Gastroesophageal sphincter (tissue), 4 donors: Measurements from ENCODE around the gene NUCB1. TPM values are rescaled to one million over a fixed set of nuclear protein-coding genes. Genes with fewer than 3 reads are reported as not detected.
A peak's percentile ranks its signal among the peaks of the same experiment; 100 is the strongest.

Experiments used
- ATAC-seq: fragments of 150-250 bp; one replicate; pipeline ENCODE4 v1.9.1; 2016; ENCODE audit warnings: mild to moderate bottlenecking, moderate library complexity
- H3K27ac ChIP-seq, 4 donors: fragments of 200-600 bp; sonication (generic) in 3 of 4; 1 replicate in 3 of 4; 2 replicates in 1 of 4; pipeline ENCODE4 v1.5.1; 2016 to 2019
- H3K27me3 ChIP-seq: fragments of 200-600 bp; sonication (generic); one replicate; pipeline ENCODE4 v1.5.1; 2019
- H3K36me3 ChIP-seq, 2 donors: fragments of 200-600 bp; sonication (generic); one replicate each; pipeline ENCODE4 v1.5.1; 2019; ENCODE audit warnings: control low read depth in 1 of 2
- H3K4me1 ChIP-seq, 3 donors: fragments of 200-600 bp; sonication (generic); 1 replicate in 2 of 3; 2 replicates in 1 of 3; pipeline ENCODE4 v1.5.1; 2016 to 2019; ENCODE audit warnings: control low read depth in 2 of 3
- H3K4me3 ChIP-seq, 2 donors: fragments of 200-600 bp; sonication (generic); one replicate each; pipeline ENCODE4 v1.5.1; 2019; ENCODE audit warnings: mild to moderate bottlenecking in 1 of 2, moderate library complexity in 1 of 2
- H3K9me3 ChIP-seq, 3 donors: fragments of 200-600 bp; sonication (generic); one replicate each; pipeline ENCODE4 v1.5.1; 2017 to 2019; ENCODE audit warnings: control low read depth in 2 of 3
- CTCF ChIP-seq, 4 experiments: fragments of 200-600 bp in 2 of 4; fragments of 450-650 bp in 2 of 4; sonication (generic) in 1 of 4; IDR thresholded peaks; one replicate each; pipeline ENCODE4 v1.5.1; 2017 to 2019; ENCODE audit warnings: antibody characterized with exemption in 4 of 4, mild to moderate bottlenecking in 2 of 4, moderate library complexity in 2 of 4
- EP300 ChIP-seq: sonication (generic); formaldehyde crosslinking; IDR thresholded peaks from one replicate; pipeline ENCODE4 v1.6.1; 2017; ENCODE audit warnings: antibody characterized with exemption, mild to moderate bottlenecking
- POLR2A ChIP-seq, 2 donors: fragments of 450-650 bp; IDR thresholded peaks; one replicate each; pipeline ENCODE4 v1.6.1; 2017; ENCODE audit warnings: antibody characterized with exemption in 2 of 2, mild to moderate bottlenecking in 2 of 2, moderate library complexity in 1 of 2
- POLR2AphosphoS5 ChIP-seq: sonication (generic); formaldehyde crosslinking; IDR thresholded peaks from one replicate; pipeline ENCODE4 v1.6.1; 2017; ENCODE audit warnings: antibody characterized with exemption
- WGBS, 2 donors: methylation state at CpG; one replicate each; pipeline ENCODE4 v1.1.5; 2018; ENCODE audit warnings: low coverage in 1 of 2; 5-methylcytosine and 5-hydroxymethylcytosine counted together
- total RNA-seq, 4 donors: library from RNA; depleted of rRNA; stranded (reverse); fragments of >200 nt; gene quantifications; one replicate each; pipeline ENCODE4 v1.1.0, GENCODE V29; 2016

Gene NUCB1
- total RNA-seq, 4 donors from 2014 or later = 188 to 326 (median 279) TPM

GRCh38 chr19:48953990-48954594, 54.0 kb downstream of the NUCB1 start:
- TF ChIP-seq POLR2AphosphoS5 (peak; percentile 45), POLR2A (IDR thresholded peaks at IDR 0.05) (no peak)
- peaks cover 0 to 12% of the 10 kb centered on the region in 2 donors for H3K36me3 ChIP-seq
- H3K9me3 ChIP-seq = no peaks in the 10 kb centered on the region
- H3K4me3 ChIP-seq = peak overlapping the region; percentile 45 to 94
- H3K4me1 ChIP-seq = peaks cover 0 to 23% (median 8%) of the 10 kb centered on the region in 3 donors
- H3K27ac ChIP-seq = peak overlapping the region; percentile 47 to 92 (median 86)
- WGBS, 2 donors = 10 to 36% methylated on average over 2 to 9 of the region's 11 CpGs
- ATAC-seq = no peak
- H3K27me3 ChIP-seq = no peaks in the 10 kb centered on the region

GRCh38 chr19:48954595-48955307, 54.6 kb downstream of the NUCB1 start, which contains the start of gene BAX:
Gene BAX (plus strand): TSS chr19:48954875. CDS start chr19:48954929, 54 bp downstream.
- no peaks in the 10 kb centered on the region for H3K9me3 ChIP-seq
- peak; percentile 93 for ATAC-seq
- WGBS, 2 donors = 0% methylated on average over 1 to 7 of the region's 71 CpGs
- peak within 1 kb of the TSS; percentile 47 to 92 (median 86) for H3K27ac ChIP-seq
- no peaks in the 10 kb centered on the region for H3K27me3 ChIP-seq
- peaks cover 0 to 12% of the 10 kb centered on the region in 2 donors for H3K36me3 ChIP-seq
- peak within 1 kb of the TSS; percentile 45 to 94 for H3K4me3 ChIP-seq
- H3K4me1 ChIP-seq = peaks cover 0 to 23% (median 8%) of the 10 kb centered on the region in 3 donors
- TF ChIP-seq POLR2A (IDR thresholded peaks at IDR 0.05) (peak; percentile 72 to 75), CTCF (IDR thresholded peaks at IDR 0.05) (peak in 3 of 4 experiments; percentile 5 to 23 (median 6)), POLR2AphosphoS5 (no peak)

GRCh38 chr19:48955308-48955958, 55.3 kb downstream of the NUCB1 start:
- H3K4me1 ChIP-seq = peaks cover 0 to 23% (median 8%) of the 10 kb centered on the region in 3 donors
- peaks cover 0 to 15% of the 10 kb centered on the region in 2 donors for H3K36me3 ChIP-seq
- 50 to 72% methylated on average over 3 of the region's 16 CpGs for WGBS, 2 donors
- H3K27ac ChIP-seq = peak overlapping the region in 3 of 4 donors; percentile 85 to 92 (median 88)
- no peaks in the 10 kb centered on the region for H3K27me3 ChIP-seq
- no peaks in the 10 kb centered on the region for H3K9me3 ChIP-seq
- TF ChIP-seq POLR2A (IDR thresholded peaks at IDR 0.05) = no peak
- no peak for TF ChIP-seq EP300
- TF ChIP-seq CTCF (IDR thresholded peaks at IDR 0.05) = no peak
- no peak for TF ChIP-seq POLR2AphosphoS5
- H3K4me3 ChIP-seq = peak overlapping the region; percentile 45 to 94
- no peak for ATAC-seq

GRCh38 chr19:48958006-48958405, 57.9 kb downstream of the NUCB1 start:
- ATAC-seq = no peak
- Histone ChIP-seq H3K36me3 (peaks cover 0 to 20% of the 10 kb centered on the region in 2 donors), H3K27ac (no peak overlapping the region), H3K4me1 (peaks cover 0 to 34% (median 8%) of the 10 kb centered on the region in 3 donors), H3K4me3 (no peak overlapping the region), H3K9me3 (no peaks in the 10 kb centered on the region), H3K27me3 (no peaks in the 10 kb centered on the region)
- WGBS, 2 donors = 94 to 99% methylated on average over 7 to 8 of the region's 8 CpGs
- no peak for TF ChIP-seq EP300
- no peak for TF ChIP-seq CTCF (IDR thresholded peaks at IDR 0.05)
- no peak for TF ChIP-seq POLR2A (IDR thresholded peaks at IDR 0.05)
- no peak for TF ChIP-seq POLR2AphosphoS5
